Renal cortex interstitium (tissue), 11 donors: Measurements from ENCODE around the gene BCOR. TPM values are rescaled to one million over a fixed set of nuclear protein-coding genes. Genes with fewer than 3 reads are reported as not detected.

Experiments
- DNase-seq, 11 donors: peaks; one replicate each; pipeline ENCODE4 v3.0.0-alpha.2; 2013; ENCODE audit warnings: low read depth in 9 of 11, low spot score in 4 of 11; ENCODE audit errors: extremely low read depth in 1 of 11
- polyA plus RNA-seq, 3 donors: library from polyadenylated mRNA; unstranded; fragments of 120-200 nt; gene quantifications; one replicate each; pipeline ENCODE4 v1.2.1, GENCODE V29; 2013; ENCODE audit not compliant: insufficient read length in 3 of 3

The BCOR gene
- polyA plus RNA-seq, 3 donors: 53.0 to 58.9 (median 53.6) TPM

DNA sequence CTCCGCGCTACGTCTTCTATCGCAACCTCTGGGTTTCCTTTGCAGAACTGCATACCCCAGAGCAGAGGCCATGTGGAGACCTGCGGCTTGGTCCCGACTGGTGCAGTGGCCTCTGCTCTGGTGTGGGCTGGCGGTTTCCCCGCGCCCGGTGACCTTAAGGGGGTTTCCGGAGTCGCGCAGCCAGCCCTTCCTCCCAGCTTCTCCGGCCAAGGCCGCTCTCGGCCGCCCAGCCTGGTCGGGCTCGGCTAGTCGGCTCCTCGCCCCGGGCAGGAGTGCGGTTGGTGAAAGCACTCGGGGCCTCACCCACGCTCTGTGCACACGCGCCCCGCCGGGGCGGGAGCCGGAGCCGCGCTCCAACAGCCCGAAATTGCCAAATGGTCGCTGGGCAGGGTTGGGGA is 84.9 kb downstream of the BCOR start:
- no peak for DNase-seq

DNA sequence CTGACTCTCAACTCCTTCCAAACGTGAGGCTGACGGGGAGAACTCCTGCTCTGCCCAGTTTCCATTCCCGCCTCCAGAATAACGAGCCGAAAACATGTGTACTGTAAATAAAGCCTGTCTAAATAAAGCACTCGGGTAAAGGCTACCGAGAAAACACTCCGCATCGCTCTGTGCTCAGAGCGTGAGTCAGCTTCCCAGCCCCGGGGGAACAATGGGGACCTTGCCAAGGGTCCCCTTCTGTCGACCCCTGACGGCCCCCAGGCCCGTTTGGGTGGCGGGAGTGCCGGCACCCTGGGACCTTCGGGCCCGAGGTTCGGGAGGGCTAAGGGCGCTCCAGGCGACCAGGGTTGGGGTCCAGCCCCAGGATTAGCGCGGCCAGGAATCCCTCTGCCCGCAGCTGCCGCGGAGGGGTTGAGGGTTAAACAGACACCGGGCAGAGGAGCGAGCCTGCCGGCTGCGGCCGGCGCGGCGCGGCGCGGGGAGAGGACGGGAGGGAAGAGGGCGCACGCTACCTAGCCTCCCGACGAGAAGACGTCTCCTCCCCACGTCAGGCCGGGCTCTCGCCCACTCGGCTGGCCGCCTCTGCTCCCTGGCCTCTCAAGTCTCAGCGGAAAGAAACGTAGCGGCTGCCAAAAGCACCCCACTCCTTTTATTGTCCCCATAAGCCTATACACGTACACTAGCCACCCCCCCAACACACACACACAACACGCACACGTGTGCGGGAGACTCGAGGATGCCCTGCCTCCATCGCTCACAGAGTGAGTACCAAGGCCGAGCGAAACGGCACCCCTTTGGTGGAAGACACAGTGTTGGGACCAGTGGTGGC is 85.5 kb downstream of the BCOR start:
- no peak for DNase-seq

DNA sequence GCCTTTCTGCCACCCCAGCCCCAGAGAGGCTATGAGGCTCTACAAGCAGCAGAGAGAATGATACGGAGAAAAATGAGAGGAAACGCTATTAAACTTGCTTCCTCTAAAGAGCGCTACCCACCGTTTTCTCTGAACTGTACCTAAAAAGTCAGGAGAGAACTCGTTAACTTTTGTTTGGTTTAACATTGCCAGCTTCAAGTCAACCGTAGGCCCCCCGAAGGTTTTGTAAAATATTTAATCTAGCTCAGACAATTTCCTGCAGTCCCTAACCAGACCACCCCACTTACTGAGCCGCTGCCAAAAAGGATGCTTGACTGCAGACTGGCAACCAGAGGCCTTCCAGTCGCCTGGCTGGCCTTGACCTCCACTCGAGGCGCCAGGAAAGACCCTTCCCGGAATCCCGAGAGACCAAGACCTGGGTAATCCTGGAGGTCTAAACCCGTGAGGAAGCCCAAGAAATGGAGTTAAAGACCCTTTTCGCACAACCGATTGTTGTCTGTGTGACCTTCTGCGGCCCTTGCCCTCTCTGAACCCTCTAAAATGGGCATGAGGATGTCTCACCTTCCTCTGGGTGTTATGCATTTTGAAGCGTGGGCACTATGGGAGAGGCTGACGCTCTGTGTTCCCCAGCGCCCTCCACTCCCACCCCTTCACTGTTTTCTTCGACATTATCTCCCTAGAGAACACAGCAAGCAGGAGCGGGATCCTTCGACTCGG is 86.3 kb downstream of the BCOR start:
- DNase-seq: no peak

DNA sequence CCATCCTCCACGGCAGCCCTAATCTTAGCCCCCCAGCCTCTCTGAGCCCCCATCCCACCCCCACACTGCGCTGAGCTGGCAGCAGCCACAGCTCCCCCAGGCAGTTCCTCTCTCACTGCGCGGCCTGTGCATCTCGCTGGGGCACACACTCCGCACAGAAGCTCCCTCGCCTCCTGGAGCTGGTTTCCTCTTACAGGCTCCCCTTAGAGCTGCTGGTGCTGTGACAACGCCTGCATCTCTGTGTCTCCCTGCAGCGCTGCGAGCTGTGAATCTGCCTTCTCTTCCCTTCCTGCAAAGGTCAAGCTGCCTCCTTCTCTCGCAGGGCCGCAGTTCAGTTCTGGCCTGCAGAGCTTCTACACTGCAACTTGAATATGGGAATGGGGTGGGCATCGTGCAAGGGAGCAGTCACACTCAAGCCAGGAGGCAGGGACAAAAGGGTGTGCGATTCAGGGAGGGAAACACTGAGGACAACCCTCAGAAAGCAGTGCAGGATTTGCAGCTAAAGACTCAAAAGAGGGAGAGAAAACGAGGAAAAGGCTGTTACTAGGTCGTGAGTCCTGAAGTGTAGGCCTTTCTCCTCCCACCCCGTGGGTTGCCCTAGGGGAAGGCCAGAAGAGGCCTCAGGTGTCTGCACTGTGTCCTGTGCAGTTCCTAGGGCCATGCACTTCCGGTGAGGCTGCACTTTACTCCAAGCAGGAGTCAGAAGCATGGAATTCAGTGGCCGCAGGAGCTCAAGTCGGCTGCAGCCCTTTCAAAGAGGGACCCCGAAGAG is 87.0 kb downstream of the BCOR start:
- no peak for DNase-seq

DNA sequence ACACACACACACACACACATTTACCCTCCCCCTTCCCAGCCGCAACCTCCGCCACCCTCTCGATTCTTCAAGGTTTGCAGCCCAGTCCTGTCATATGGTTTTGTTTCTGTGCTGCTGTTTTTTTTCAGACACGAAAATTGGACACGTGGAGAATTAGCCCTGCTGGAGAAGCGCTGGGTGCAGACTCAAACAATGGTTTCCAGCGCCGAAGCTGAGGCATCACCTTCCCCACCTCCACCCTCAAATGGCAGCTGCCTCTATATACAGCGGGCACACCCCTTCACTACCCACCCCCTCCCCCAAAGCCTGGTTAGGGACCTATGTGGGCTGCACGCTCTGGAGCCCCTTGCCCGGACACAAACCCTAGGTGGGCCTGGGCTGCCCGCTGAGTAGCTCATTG is 87.9 kb downstream of the BCOR start:
- DNase-seq: no peak

DNA sequence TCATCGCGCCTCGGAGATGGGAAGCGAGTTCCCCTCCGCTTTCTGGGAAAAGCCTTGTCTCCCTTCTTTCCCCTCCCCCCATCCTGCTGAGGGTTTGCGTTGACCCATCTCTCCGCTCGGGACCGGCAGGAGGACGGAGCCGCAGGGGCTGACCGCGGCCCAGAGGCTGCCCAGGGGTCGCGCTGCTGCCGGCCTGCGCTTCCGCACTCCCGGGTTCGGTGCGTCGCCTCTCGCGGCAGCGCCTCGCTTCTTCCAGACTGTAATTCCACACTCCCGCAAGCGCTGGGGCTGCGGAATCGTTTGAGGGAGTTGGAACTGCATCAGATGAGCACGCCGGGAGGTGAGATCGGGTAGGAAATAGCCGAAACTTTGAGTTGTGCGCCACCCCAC is 88.3 kb downstream of the BCOR start:
- DNase-seq: no peak

DNA sequence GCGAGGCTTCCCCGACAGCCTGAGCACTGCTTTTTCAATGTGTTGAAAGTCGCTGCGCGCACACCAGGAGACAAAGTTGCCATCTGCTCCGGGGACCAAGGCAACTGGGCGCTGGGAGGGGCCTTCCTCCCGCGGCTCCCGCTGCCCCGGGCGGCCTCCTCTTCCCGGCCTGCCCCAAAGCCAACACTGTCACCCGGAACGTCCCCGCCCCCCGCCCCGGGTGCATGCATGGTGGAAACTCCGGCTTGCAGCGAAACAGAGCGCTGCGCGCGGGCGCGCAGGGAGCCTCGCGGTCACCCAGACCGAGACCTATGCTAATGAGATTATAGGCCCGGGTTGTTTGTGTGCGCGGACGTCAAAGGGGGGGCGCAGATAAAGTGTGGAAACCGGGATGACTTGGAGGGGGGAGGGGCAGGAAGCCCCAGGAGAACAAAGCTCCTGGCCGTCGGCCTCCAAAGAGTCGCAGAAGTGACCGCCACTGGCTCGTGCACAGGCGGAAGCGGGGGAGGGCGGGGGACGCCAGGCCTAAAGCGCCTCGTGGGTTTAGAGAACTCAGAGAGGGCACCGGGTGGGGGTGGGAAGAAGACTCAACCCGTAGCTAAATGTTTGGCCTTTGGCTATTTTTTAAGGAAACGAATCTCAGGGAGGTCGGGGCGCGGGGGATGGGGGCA is 88.8 kb downstream of the BCOR start:
- no peak for DNase-seq

DNA sequence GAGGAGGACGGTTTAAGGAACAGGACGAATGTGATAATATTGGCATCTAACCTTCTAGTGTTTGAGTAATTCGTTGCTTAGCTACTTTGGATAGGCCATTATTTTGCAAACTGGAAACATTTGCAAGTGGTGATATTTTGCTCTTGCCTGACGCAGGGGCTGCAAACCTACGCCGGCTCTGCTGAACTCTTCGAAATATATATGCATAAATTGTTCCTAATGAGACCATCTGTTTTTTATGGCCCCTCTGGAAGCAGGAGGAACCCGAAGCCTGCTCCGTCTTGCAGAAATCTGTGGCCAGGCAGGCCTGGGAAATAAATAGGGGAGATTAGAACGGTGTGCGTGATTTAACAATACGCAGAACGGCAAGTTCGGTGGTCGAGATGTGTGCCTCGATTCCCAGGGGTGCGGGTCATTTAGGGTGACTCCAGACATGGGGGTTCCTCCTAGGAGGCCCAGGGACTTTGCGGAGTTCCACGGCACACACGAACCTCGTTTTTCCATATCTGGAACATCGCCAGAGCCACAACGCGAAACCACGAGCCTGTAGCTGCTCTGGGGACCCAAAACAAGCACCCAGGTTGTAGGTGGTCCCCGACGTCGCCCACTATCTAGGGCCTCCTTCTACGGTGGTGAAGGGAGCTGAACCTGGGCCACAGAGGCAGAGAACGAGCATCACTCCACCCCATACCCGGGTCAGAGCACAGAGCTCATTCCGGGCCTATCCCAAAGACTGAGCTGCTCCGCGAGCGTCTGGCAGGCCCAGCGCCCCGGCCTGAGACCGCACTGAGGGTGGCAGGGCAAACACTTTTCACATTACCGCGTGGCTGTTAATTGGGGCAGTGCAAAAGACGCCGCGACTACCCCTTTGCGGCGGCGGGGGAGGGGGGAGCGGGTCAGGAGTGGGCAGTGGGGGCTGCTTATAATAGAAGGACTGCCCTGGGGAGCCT is 89.7 kb downstream of the BCOR start:
- no peak for DNase-seq

DNA sequence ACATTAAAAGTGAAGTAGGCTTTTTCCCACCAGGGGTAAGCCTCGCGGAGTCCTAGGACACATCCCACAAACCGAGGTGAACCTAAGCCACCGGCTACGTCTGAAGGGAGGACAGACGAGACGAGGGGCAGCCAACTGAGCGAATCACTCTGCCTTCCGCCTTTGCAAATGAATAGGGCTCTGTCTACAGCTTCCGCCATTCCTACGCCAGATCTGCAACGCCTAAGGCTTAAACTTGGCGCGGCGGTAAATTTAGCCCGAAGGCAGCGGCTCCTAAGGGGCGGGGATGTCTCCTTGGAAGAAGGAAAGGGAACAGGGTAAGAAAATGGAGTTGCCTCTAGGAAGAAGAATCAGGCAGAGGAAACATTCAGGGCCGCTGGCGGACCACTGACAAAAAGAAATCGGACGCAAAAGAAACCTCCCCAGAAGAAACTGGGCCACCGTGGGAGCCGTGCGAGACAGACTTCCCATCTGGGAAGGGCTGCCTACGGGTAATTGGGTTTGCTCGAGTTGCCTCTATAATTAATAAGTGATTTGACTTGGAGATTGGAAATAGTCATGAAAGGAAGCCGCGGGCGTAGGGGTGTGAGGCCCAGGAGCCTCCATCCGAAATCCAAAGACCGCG is 90.5 kb downstream of the BCOR start:
- no peak for DNase-seq

DNA sequence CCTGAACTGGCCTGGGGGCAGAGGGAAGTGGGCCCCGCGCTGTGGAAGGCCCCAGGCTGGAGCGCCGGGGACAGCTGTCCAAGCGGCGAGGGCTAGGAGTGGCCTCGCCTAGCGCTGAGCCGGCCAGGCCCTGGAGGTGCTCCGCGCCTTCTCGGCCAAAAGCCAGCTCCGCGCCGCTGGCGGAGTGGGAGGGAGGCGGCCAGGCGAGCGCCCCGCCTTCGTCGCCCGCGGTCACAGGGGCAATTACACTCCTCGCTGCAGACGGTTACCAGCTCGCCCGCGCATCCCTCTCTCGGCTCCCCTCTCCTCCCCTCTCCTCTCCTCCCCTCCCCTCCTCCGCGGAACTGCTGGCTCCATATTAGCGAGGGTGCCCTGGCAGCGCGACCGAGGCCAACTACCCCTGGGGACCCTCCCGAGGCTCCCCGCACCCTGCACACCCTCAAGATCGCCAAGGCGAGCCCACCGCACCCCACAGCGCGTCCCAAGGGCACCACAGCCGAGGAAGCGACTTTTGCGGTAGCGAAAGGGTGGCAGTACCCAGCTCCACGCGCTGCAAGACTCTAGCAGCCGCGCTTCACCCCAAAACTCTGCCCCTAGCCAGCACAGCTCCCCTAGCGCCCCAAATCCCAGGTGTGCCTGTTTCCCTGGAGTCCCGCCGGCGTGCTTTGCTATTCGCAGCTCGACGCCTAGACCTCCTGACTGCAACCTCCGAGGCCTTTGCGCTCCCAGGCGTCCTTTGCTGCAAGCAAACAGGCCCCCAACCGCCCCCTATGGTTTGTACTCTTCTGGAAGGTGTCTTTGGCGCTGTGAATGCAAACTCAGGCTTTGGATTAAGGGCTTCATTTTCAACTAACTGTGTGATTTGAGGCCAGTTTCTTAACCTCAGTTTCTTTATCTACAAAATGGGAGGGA is 91.4 kb downstream of the BCOR start:
- no peak for DNase-seq

DNA sequence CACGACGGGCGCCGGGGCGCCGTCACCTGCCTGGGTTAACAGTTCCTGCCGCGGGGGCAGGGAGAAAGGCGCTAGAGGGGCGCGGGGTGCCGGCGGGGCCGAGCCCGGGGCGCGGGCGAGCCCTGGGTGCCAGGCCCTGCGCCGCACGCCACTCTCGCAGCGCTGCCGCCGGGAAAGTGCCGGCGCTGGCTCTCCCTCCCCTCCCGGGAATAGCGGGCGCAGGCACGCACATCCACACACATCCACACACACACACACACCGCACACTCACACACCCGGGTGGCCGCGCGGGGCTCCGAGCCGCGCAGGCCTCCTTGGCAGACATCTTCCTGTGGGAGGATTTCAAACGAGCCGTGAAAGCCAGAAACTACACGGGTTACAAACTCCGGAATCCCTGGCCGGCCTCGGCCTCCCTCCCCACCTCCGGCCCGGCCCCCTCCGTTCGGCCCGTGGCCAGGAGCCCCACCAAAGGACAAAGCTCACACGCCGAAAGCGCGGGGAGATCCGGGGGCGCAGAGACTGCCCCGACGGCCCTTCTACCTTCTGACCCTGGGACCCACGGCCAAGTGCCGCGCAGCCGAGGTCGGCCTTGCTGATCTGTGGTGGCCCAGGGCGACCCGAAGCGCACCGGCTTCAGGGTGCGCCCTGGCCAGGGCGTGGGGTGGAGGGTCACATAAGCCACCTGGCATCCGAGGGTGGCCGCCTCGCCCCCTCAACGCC is 92.3 kb downstream of the BCOR start:
- no peak for DNase-seq

DNA sequence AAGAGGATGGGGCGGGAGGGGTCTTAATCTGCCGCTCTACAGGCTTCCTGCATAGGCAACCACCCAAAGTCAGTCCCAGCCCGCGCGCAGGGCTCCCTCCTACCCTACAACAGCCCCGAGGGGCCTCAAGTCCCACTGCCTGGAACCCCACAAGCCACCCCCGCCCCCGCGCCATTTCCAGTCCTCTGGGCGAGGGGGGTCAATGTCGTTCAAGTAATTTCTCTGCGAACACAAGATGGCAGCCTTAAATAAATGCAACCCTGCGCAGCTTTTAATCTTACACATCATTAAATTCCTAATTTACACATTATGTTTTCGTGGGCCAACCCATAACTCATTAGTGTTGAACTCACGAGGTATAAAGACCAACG is 92.9 kb downstream of the BCOR start:
- DNase-seq: no peak

DNA sequence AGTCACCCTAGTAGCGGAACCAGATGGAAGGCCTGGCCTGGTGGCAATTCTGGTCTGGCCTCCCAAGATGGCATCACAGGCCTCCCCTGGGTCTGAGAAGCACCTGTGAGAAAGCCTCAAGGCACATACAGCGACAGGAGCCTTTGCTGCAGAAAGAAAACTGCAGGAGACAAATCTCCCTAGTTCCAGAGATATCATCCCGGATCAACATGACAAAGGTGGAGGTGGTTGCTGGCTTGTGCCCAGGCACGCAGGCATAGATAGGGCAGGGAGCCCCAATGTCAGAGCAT is 93.6 kb downstream of the BCOR start:
- no peak for DNase-seq

DNA sequence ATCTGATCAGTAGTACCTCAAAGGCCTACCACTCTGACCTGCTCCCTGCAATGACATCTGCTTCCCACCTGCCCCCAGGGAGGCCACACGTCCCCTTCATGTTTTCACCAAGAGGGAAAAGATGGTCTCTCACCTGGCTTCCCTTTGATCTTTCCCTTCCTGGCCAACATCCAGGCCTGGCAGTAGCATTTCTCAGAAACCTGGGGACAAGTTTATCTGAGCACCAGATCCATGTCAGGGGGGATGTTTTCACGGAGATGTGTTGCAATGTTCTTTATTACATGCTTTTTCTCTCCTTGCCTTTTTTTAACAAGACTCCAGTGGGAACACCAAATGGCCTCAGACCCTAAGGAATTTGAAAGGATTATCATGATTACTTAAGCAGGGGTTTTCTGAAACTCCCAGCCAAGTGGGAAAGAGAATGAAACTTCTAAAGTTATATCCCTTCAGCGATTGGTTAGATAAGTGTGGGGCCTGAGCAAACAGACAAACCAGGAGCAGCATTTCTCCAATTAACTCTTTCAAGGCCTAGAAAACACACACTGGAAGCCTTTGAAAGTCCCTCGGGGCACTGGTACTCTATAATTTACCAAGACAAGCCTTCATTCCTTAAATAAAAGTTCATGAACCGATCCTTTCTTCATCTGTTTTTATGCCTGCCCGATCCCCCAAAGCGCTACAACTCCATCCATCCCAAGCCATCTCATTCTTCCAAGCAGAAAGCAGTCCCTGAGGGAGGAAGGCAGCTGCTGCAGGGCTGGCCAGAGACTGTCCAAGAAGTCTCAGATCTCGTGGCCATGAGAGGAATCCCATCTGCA is 94.1 kb downstream of the BCOR start:
- DNase-seq: no peak

DNA sequence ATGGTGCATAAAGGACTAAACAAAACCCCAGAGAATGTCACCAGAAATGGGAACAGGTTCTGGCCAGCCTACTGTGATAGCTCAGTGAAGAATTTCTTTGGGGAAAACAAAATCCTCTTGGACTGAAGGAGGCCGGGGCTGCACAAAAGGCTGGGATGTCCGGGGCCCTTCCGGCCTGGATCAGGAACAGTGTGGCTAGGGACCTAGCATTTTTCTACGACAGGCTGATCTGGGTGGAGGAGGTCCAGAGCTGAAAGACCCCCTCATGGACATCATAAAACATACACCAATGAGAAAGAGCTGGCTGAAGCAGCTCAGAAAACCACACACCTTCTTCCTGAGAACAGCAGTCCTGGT is 94.7 kb downstream of the BCOR start:
- no peak for DNase-seq
